Mesothelial cell of epicardium (in vitro differentiated cells): Measurements from ENCODE around the gene AK9. TPM values are rescaled to one million over a fixed set of nuclear protein-coding genes. Genes with fewer than 3 reads are reported as not detected.

Experiments
- DNase-seq, 2 experiments: peaks; one replicate each; pipeline ENCODE4 v3.0.0; 2021; ENCODE audit warnings: low spot score in 2 of 2; ENCODE audit not compliant: unreplicated experiment in 2 of 2
- H3K27ac Mint-ChIP-seq: 2 replicates; pipeline ENCODE4 v1.8.0; 2021; ENCODE audit warnings: mixed read lengths
- H3K27me3 Mint-ChIP-seq: 2 replicates; pipeline ENCODE4 v1.8.0; 2021; ENCODE audit warnings: low read depth, mixed read lengths
- H3K36me3 Mint-ChIP-seq: 2 replicates; pipeline ENCODE4 v1.8.0; 2021; ENCODE audit warnings: mixed read lengths
- H3K4me1 Mint-ChIP-seq: 2 replicates; pipeline ENCODE4 v1.8.0; 2021; ENCODE audit warnings: mixed read lengths
- H3K4me3 Mint-ChIP-seq: 2 replicates; pipeline ENCODE4 v1.8.0; 2021; ENCODE audit warnings: mild to moderate bottlenecking, moderate library complexity, mixed read lengths
- H3K9me3 Mint-ChIP-seq: 2 replicates; pipeline ENCODE4 v1.8.0; 2021; ENCODE audit warnings: mixed read lengths
- total RNA-seq: library from RNA; stranded (reverse); gene quantifications from 3 replicates; pipeline ENCODE4 v1.2.1, GENCODE V29; 2021
- TF ChIP-seq, protein P1 (sequence below): fragments of 200-600 bp; sonication (generic); IDR thresholded peaks from one replicate; pipeline ENCODE4 v1.5.0; 2021; ENCODE audit warnings: antibody characterized with exemption; ENCODE audit not compliant: unreplicated experiment

AK9 gene
- total RNA-seq, 1 donor from 2014 or later: 6.7 TPM

DNA sequence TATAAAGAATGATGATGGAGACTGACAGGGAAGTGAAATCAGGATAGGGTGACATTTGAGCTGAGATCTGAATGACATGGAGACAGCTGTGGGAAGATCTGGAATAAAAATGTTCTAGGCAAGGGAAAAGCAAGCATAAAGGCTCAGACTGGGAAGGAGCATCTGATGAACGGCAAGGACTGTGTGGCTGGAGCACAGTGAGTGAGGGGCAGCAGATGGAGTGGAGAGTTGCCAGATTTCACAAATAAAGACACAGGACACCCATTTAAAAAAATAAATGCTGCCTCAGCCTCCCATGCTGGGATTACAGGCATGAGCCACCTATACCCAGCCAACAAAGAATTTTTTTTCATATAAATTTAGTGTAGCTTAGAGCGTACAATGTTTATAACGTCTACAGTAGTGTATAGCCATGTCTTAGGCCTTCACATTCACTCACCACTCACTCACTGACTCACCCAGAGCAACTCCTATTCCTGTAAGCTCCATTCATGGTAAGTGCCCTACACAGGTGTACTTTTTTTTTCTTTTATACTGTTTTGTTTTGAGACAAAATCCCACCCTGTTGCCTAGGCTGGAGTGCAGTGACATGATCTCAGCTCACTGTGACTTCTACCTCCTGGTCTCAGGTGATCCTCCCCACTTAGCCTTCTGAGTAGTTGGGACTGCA is 205.6 kb downstream of the AK9 start:
- Mint-ChIP-seq H3K4me1 (peaks cover 15% of the 10 kb centered on the region), H3K4me3 (no peak overlapping the region), H3K36me3 (peaks cover 7% of the 10 kb centered on the region), H3K27ac (no peak overlapping the region), H3K9me3 (no peaks in the 10 kb centered on the region), H3K27me3 (peaks cover 4% of the 10 kb centered on the region)
- TF ChIP-seq, protein P1, sequence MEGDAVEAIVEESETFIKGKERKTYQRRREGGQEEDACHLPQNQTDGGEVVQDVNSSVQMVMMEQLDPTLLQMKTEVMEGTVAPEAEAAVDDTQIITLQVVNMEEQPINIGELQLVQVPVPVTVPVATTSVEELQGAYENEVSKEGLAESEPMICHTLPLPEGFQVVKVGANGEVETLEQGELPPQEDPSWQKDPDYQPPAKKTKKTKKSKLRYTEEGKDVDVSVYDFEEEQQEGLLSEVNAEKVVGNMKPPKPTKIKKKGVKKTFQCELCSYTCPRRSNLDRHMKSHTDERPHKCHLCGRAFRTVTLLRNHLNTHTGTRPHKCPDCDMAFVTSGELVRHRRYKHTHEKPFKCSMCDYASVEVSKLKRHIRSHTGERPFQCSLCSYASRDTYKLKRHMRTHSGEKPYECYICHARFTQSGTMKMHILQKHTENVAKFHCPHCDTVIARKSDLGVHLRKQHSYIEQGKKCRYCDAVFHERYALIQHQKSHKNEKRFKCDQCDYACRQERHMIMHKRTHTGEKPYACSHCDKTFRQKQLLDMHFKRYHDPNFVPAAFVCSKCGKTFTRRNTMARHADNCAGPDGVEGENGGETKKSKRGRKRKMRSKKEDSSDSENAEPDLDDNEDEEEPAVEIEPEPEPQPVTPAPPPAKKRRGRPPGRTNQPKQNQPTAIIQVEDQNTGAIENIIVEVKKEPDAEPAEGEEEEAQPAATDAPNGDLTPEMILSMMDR: no peak
- DNase-seq: no peak

DNA sequence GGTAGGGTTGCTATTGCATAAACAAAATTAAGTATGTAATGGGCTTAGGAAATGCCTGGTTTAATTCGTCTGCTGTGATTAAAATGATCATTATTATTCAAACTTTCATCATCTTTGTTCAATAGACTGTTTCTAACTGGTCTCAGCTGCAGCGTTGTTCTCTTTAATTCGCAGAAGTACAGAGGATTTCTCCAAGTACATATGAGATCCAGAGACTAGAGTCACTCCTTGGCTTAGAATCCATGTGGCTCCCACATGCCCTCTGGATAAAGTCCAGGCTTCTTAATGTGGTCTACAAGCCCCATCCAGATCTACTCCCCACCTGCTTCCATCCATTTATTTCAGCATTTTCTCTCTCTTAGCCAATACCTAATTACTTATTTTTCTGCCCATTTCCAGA is 206.9 kb downstream of the AK9 start:
- peaks cover 11% of the 10 kb centered on the region for H3K36me3 Mint-ChIP-seq
- H3K4me1 Mint-ChIP-seq: peaks cover 23% of the 10 kb centered on the region
- no peaks in the 10 kb centered on the region for H3K9me3 Mint-ChIP-seq
- no peak overlapping the region for H3K27ac Mint-ChIP-seq
- TF ChIP-seq, protein P1: no peak
- peak overlapping the region; percentile 63 for H3K4me3 Mint-ChIP-seq
- H3K27me3 Mint-ChIP-seq: peaks cover 4% of the 10 kb centered on the region
- DNase-seq: no peak

- Mint-ChIP-seq H3K36me3 (peaks cover 16% of the 10 kb centered on the region), H3K4me1 (peaks cover 27% of the 10 kb centered on the region), H3K27ac (peak overlapping the region; percentile 11), H3K9me3 (no peaks in the 10 kb centered on the region), H3K27me3 (peaks cover 4% of the 10 kb centered on the region), H3K4me3 (peak overlapping the region; percentile 63)
- TF ChIP-seq, protein P1: no peak
- DNase-seq: no peak
Observed at GRCh38 chr6:109483735-109484057, 207.3 kb downstream of the AK9 start.

GRCh38 chr6:109482905-109483734 is 207.9 kb downstream of the AK9 start, which contains the start of gene ZBTB24:
Gene ZBTB24, minus strand, starts transcription at chr6:109483219. Its CDS starts 1,193 bp downstream, at chr6:109482026.
- Mint-ChIP-seq H3K27ac (peak within 1 kb of the TSS; percentile 64), H3K36me3 (peaks cover 17% of the 10 kb centered on the region), H3K27me3 (peaks cover 4% of the 10 kb centered on the region), H3K4me1 (peaks cover 33% of the 10 kb centered on the region), H3K9me3 (no peaks in the 10 kb centered on the region), H3K4me3 (peak within 1 kb of the TSS; percentile 86)
- peak; percentile 82 to 88 for DNase-seq
- TF ChIP-seq, protein P1: no peak

DNA sequence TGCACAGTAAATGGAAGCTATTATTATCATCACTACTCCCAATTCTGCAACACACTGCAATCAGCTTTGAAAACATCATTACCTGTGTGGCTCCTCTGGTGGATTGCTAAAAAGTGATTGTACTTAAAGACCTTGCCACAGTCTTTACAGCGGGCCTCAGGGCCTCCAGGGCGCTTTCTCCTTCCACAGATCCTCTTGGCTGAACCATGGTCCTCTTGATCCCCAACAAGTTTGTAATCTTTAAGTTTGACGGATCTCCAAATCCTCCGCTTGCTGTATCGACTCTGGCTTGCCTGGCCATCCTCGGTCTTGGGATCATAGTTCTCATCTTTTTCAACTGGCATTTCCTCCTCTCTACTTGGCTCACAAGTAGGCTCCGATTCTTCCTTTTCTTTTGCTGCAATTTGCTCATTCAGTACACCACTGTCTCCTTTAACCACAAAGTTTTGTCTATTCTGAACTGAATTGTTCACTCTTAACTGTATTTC is 210.0 kb downstream of the AK9 start:
- H3K27ac Mint-ChIP-seq: no peak overlapping the region
- H3K27me3 Mint-ChIP-seq: no peaks in the 10 kb centered on the region
- peaks cover 38% of the 10 kb centered on the region for H3K4me1 Mint-ChIP-seq
- H3K4me3 Mint-ChIP-seq: no peak overlapping the region
- no peak for DNase-seq
- peaks cover 20% of the 10 kb centered on the region for H3K36me3 Mint-ChIP-seq
- TF ChIP-seq, protein P1: no peak
- no peaks in the 10 kb centered on the region for H3K9me3 Mint-ChIP-seq
